GM04503 (cell line): ENCODE data around the gene CHRM1.
"Not testable (repeated sequence)": the region's sequence is repeated elsewhere in the genome, so short reads cannot be mapped to it uniquely, and the experiment has no call there.

Source experiments
- DNase-seq: peaks from one replicate; pipeline ENCODE4 v3.0.0-alpha.2; 2012; ENCODE audit warnings: low read depth

Gene CHRM1

GRCh38 chr11:62875698-62876478 lies 45.3 kb downstream of the CHRM1 start:
- DNase-seq = no peak

- no peak for DNase-seq
Observed at GRCh38 chr11:62874851-62875250, 46.3 kb downstream of the CHRM1 start.

- DNase-seq = no peak
Observed at GRCh38 chr11:62865635-62866034, 55.5 kb downstream of the CHRM1 start.

GRCh38 chr11:62863687-62864335 lies 57.4 kb downstream of the CHRM1 start:
- no peak for DNase-seq

GRCh38 chr11:62861564-62862192 lies 59.5 kb downstream of the CHRM1 start:
- not testable (repeated sequence) for DNase-seq

GRCh38 chr11:62860835-62861563 lies 60.2 kb downstream of the CHRM1 start:
- no peak for DNase-seq

GRCh38 chr11:62859281-62859703 lies 61.9 kb downstream of the CHRM1 start:
- DNase-seq = not testable (repeated sequence)
